Fibroblast of skin of back (primary cell): ENCODE measurements around the gene PHACTR3.
A peak's percentile ranks its signal among the peaks of the same experiment; 100 is the strongest.

Source experiments
- DNase-seq: peaks from one replicate; pipeline ENCODE4 v3.0.0-alpha.2; 2013

Gene PHACTR3

DNA sequence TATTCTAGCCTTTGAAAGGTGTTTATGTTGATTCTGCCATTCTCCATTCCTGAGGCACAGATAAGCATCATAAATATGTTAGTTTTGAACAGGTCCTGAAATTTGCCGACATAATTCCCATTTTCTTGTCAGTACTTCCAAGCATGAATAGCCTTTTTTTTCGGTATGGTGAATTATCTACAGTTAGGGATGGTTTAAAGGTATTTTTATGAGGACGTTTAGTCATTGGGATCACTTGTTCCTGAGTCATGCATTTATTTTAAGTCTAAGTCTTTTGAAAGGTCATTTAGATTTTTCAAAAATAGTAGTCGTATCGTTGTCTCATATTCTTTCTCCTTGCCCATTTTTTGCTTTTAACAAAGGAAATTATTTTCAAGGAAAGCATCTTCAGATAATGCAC is 98.7 kb downstream of the PHACTR3 start:
- no peak for DNase-seq

DNA sequence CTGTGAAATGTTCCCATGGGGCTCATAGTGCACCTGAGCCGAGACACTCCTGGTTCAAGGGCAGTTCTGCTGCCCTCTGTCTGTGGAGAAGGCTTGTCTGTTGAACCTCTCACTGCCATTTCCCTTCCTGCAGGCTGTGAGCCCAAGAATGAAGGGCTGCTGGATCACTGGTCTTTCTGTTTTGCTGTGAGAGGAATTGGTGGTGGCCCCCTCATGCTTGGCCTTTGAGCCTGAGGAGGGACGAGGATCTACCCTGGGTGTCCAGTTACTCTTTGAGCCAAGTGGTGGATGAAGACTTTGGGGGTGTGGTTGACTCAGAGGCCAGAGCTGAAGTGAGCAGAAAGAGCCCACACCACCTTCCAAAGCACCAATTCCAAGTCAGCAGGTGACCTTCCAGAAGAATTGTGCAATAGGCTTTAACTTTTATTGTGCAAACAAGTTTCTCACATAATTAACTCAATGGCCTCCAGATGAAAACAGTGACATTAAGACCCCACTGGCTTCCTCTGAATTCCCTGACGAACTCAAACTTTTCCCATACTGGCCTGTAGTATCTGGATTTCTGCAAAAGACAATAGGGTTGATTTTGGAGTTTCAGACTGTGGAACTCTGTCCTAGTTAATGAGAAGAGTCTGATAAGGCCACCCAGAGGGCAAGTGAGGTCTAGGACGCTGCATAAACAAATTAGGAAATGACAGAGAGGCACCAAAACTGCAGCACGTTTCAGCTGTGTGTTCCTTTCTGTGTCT is 101.5 kb downstream of the PHACTR3 start:
- no peak for DNase-seq

GRCh38 chr20:59706400-59706693 is 102.0 kb downstream of the PHACTR3 start:
- no peak for DNase-seq

GRCh38 chr20:59708326-59708725 is 104.0 kb downstream of the PHACTR3 start:
- DNase-seq, result no peak

DNA sequence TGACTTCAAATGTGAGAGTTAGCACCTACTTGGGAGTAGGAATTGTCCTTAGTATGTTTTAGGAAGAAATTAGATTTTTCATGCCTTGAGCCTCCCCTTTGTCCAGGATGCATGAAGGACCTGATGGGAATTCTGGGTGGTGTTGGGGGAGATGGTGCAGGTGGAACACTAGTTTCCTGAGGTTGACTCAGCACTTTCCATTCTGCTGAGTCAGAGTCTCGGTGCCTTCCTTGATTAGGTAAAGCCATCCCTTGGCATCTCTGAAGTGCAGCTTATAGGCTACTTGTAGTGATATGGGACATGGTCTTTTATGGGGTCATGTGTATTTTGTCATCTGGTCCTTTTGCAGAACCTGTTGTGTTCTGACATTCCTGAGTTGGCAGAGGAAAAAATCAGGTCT is 105.3 kb downstream of the PHACTR3 start:
- DNase-seq, result no peak

DNA sequence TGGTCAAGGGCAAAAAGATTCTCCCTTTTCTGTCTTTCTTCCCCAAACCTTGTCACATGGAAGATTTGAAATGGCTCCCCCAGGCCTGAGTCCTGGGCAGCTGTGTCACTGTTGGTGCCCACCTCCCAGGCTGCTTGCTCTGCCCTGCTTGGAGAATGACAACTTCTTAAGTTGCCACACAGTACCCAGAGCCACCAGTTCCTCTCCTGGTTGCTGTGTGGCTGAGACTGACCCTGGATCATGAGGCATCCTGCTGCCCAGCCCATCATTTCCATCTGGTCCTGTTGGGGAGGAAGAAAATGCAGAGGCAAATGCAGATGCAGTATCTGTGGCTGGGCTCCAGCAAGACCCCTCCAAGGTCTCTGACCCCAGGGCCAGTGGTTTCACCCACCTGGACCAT is 113.7 kb downstream of the PHACTR3 start:
- no peak for DNase-seq

- DNase-seq, result no peak
These were observed 114.4 kb downstream of the PHACTR3 start for GRCh38 chr20:59718751-59719150.

DNA sequence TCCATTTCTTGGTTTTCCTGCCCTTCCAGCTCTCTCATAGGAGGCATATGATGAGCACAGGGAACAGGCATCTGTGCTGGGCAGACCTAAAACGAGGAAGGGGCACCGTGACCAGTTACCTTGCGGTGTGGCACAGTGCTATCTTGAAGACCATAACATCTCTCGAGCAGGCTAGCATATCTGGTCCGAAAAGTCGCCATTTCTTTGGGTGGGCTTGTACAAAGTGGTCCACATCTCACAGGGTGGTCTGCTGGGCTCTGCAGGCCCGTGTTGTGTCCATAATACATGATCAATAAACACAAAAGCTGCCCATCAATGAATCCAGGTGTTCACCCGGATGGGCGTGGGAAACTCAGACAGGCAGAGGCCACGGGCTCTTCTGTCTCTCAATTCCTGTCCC is 115.7 kb downstream of the PHACTR3 start:
- DNase-seq, result no peak

- no peak for DNase-seq
These were observed 117.0 kb downstream of the PHACTR3 start for GRCh38 chr20:59721386-59721785.

GRCh38 chr20:59723108-59723500 is 118.8 kb downstream of the PHACTR3 start:
- no peak for DNase-seq

DNA sequence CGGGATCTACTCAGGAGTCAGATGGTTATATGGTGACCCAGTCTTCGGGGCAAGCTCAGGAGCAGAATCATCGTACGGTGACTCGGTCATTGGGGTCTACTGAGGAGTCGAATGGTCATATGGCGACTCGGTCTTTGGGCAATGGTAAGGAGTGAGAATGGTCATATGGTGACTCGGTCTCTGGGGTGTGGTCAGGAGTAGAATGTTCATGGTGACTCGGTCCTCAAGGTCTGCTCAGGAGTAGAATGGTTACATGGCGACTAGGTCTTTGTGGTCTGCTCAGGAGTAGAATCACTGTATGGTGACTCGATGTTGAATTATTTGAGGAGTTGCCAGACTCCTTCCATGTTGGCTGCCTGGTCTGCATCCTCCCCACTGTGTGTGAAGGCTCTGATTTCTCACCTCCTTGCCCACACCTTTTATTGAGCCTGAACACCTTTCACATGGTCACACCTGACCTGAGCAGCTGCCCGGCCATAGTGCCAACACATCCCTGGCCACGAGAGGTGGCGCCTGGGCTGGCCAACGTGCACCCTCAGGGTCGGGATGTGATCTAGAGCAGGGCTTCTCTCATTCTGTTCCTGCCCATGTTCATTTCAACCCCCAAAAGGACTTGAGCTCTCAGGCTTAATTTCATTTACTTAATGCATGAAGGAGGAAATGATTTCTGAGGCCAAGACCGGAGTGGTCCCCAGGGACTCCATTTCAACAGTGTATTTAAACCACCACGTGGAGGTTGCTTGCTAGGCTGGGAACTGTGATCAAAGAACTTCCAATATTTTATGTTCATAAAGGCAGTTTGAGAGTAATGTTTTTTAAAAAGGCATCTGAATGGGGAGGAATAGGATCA is 119.5 kb downstream of the PHACTR3 start:
- DNase-seq, result peak; percentile 69

- DNase-seq, result no peak
These were observed 120.4 kb downstream of the PHACTR3 start for GRCh38 chr20:59724457-59725366.

DNA sequence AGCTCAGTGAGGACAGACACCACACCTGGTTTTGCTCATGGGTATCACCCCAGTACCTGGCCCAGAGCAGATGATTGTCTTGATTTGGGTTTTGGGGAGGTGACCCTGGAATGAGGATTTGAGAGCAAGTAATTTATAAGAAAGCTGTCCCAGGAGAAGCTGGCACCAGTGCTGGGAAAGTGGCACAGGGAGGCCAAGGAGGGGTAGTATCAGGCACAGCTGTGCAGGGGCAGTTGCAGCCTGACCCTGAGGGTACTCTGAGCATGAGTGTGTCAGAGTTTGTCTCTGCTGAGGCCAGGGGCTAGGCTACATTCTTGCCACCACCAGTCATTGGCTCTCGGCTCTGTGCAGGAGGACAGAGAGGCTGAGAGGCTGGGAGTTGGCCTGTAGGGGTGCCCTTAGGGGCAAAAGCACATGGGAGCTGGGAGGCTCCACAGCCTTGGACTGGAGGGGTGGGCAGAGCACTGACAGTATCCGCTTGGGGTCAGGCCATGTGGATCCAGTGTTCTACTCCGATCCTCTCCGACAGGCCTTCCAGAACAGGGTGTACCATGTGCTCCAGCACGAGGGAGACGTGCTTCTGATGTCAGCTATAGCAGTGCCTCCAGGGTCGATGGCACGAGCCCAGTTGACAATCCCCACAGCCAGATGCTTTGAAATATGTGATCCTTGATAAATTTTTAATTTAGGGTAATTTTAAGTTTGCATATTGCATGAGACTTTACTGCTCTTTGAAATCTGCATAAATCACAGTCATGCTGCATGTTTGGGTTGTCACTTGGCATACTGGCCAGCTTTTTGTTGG is 121.3 kb downstream of the PHACTR3 start:
- DNase-seq, result no peak

DNA sequence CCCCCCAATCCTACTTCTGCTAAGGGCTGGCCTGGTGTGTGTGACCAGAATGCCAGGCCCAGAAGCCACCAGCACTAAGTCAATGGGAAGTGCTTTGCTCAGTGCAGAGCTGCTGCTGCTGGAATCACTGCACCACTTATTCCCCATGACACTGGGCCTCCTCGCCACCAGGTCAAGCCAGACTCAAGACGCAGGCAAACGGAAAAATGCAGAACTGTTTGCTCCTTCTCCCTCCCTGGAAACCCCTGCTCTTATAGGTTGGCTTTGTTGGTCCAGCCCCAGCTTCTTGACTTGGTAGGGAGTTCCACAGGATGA is 121.9 kb downstream of the PHACTR3 start:
- no peak for DNase-seq

DNA sequence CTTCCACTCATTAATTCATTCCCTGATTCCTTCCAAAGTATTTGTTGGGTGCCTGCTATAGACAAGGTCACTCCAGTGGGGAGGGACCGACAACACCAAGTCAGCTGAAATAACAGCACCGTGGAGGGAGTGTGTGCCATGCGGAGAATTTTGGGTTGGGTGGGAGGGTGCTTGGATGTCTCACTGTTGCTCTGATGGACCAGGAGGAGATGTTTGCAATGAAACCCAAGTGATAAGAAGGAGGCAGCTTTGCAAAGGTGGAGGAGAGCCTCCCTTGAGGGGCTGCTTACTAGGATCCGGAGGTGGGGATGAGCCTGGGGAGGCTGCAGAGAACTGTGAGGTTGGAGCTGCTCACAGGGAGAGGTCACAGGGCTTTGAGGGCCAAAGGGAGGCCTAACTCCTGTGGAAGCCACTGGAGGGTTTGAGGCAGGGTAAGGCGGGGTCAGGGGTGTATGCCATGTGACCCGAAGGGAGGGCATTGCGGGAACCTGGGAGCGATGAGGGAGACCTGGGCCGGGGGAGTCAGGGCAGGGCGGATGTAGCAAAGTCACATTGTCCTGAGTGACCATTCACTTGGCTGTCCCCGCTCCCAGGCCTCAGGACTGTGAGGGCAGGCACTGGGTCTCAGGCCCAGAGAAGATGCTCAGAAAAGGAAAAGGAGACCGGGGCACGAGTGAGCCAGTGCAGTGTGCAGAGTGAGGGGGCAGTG is 124.5 kb downstream of the PHACTR3 start:
- DNase-seq, result no peak

DNA sequence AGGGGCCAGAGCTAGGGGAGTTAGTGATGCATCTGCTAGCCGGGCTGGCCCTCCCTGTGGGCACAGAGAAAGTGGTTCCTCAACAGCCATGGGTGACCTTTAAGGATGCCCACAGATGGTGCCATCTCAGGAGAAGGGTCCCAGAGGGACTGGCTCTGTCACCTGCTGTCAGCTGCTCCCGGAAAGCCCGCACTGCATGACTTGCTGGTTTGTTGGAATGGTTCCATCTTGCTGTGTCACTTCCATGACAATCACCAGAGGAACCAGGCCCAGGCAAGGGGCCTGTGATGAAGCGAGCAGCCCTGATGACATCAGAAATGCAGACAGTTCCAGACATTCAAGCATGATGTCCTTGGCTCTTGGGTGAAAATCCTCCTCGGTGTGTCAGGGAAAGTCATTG is 125.2 kb downstream of the PHACTR3 start:
- DNase-seq, result no peak

DNA sequence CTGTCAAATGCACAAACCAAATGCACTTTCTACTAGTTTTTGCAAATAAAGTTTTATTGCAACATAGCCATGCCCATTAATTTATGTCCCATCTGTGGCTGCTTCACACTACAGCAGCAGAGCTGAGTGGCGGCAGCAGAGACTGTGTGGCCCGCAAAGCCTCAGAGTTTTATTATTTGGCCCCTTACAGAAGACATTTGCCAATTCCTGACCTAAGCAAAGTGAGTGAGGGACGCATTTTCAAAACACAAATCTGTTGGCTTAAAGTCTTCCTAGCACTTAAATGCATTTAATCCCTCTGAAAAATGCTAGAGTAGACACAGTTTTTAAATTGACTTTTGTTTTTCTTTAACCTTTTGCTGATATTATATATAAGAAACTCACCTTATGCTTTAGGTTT is 126.4 kb downstream of the PHACTR3 start:
- no peak for DNase-seq

DNA sequence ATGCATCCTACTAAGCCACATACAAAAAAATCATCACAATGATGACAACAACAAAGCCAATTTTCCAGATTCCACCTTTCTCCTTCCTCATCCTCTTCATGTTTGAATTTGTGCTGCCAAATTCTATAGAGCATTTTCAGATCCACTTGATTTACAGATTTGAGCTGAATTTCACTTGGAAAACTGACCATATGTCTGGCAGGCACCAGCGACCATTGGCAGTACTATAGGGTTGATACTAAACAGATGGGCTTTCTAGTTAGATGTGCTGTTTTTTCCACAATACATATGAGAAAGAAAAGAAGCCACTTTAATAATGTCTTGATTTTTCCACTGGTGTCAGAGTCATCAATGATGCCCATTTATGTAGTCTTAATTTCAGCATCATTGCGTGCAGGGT is 127.0 kb downstream of the PHACTR3 start:
- no peak for DNase-seq

DNA sequence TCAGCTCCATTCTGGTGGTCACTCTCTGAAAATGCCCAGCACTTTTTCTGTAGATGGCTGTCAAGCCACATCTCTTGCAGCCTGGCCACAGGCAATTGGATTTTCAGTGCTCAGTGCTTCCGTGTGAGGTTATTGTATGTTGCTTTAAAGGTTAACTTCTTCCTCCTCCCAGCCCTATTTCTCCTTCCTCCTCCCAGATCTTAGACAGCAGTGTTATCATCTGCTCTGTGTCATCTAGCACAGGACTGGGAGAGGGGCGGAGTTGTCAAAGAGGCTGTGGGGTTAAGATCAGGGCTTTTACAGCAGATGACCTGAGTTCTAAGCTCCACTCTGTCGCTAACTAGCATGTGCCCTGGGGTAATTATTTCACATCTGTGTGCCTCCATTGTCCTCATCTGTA is 129.0 kb downstream of the PHACTR3 start:
- DNase-seq, result no peak

DNA sequence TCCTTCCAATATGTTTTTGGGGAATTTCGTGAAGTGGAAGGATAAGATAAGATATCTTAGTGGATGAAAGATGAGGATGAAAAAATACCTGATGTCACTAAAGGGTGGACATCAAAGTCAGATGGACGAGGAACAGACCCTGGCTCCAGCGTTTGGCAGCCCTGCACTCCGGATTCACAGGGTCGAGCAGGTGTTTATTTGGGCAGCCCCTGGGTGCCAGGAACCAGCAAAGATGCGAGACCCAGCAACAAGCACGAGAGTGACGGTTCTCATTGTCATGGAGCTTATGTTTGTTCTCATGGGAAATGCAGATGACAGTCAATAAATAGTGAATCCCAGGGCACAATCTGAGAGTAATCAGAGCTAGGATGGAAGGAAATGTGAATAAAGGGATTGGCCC is 131.1 kb downstream of the PHACTR3 start:
- DNase-seq, result no peak

GRCh38 chr20:59735917-59736316 is 131.6 kb downstream of the PHACTR3 start:
- DNase-seq, result no peak

DNA sequence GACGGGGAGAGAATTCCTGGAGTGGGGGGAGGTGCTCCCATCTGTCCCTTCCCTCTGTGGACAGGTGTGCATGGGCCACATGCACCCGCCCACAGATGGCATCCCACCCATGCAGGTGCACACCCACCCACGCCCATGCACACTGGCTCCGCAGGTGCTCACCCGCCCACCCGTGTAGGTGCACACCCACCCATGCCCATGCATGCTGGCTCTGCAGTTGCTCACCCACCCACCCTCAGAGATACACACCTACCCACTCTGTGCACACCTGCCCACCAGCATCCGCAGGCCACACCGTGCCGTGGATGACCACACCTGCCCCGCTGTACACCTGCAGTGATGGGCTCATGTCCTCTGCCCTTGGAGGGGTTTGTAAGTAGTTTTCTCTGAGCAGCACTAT is 132.0 kb downstream of the PHACTR3 start:
- no peak for DNase-seq
